ENCODE data around the gene ATXN1.
"Not testable (repeated sequence)": the region's sequence is repeated elsewhere in the genome, so short reads cannot be mapped to it uniquely, and the experiment has no call there.

Gene ATXN1

DNA sequence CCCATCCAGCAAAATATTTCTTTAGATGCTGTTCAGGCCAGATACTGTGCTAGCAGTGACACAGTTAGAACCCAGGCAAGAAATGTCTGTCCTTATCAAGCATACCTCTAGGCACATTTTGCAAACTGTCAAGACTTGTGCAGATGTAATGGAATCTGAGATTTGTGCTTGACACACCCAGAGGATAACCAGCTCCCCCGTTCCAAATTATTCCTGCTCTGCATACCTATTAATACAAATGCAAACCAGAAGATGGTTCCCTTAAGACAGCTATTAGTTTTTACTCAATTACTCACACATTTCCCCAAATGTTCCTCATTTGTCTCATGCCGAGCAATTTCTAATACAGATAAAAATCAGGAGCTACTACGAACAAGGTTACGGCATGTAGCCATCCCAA lies 40.4 kb downstream of the ATXN1 start:
- DNase-seq (ENCODE audit: low spot score): no peak

DNA sequence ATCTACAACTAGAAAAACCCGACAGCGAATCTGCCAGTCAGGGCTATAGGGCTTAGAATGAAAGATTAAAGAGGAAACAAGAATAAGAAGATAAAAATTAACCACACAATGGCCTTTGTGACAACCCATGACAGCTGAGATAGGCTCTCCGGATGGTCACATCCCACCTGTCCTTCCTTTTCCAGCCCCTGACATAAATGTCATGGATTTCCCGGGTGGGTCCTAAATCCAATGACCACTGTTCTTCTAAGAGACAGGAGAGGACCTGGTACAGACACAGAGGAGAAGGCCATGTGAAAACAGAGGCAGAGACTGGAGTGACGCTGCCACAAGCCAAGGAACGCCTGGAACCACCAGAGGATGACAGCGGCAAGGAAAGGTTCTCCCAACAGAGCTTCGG lies 41.8 kb downstream of the ATXN1 start:
- DNase-seq (ENCODE audit: low spot score): no peak

DNA sequence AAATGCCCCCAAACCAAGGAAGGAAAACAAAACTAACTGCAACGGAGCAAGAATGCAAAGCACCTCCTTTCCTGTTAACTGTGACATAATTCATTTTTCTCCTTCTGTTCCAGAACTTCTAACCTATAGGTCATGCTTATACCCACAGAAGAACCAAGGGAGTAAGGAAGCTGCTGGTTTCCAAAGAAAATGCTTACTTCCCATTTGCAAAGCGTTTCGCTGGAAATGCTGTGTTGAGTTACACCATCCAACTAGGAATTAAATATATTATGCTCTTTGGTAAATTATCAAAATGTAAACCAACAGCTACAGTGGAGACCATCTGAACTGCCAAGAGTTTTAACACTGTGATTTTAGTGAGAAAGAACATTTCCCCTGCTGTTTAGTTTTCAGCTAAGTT lies 42.9 kb downstream of the ATXN1 start:
- no peak for DNase-seq (ENCODE audit: low spot score)

DNA sequence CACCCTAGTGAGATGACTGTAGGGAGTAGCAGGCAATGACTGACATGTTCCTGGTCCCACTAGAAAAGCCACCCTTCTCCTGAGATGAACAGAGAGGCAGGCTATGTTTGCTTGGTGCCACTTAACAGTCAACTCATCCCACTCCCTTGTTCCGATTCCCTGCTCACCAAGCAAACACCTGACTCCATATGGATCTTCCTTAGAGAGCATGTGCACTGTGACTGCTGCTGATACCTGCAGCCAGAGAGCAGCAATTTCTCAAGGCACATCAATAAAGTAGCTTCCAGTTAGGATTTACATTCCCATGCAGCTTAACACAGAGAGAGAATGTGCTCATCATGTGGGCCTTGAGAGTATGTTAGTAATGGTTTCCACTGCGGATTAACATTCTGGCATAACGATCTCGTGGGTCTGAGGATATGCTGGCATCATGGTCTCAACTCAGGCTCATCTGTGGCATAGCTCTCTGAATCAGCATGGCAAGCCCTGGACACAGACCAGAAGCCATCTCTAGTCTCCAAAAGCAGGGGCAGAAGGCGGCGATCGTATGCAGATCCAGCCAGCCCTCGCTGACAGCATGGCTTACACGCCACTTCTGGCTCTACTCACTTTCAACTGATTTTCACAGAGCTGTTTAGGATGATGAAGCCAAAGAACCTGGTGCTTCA lies 43.9 kb downstream of the ATXN1 start:
- DNase-seq (ENCODE audit: low spot score): no peak

DNA sequence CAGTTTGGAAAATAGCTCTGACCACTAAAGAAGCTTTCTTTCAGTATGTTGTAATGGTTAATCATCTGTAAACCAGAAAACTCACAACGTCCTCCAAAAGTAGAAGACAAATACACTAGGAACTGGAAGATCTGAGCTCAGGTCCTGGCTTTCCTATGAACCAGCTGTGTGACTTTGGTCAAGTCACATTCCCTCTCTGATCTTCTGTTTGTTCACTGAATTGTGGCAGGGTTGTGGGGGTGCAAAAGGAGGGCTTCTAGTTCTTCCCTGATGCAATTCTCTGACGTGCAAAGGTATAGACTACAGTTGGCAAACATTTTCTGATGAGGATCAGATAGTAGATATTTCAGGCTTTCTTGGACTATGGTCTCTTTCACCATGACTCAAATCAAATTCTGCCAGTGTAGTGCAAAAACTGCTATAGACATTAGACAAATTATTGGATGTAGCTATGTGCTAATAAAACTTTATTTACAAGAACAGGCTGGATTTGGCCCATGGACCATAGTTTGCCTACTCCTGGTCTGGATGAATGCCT lies 44.9 kb downstream of the ATXN1 start:
- no peak for DNase-seq (ENCODE audit: low spot score)

DNA sequence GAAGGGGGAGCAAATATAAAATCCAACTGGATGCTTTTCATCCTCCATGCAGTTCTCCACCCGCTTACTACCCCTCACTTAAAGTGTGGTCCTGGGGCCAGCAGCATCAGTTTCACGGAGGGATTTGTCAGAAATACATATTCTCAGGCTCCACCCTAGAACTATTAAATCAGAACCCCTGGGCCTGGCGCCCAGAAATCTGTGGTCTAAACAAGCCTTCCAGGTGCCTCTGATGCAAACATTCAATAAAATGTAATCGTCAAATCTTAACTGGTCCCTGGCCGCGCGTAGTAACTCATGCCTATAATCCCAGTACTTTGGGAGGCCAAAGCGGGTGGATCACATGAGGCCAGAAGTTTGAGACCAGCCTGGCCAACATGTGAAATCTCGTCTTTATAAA lies 47.7 kb downstream of the ATXN1 start:
- no peak for DNase-seq (ENCODE audit: low spot score)

DNA sequence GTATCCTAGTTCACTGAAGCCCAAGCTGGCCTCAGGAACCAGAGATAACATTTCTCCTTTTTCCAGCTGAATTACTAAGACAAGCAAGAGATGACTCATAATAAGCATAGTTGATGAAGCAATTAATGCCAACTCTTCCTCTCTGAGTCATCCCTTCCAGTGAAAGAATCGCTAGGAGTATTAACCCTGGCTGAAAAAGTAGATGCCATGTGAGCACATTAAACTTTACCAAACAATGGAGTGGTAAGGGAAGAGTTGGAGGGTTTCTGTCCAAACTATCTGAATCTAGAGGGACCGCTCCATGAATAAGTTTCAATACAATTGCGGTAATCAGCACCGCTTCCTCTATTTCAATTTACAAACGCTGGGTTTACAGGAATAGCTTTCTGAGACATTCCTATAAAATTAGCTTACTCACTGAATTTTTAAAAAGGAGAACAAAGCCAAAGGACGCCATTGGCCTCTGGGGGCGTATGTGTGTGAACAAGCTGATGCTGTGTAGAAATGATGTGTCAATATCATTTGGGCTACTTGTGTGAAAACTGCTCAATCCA lies 48.3 kb downstream of the ATXN1 start:
- no peak for DNase-seq (ENCODE audit: low spot score)

DNA sequence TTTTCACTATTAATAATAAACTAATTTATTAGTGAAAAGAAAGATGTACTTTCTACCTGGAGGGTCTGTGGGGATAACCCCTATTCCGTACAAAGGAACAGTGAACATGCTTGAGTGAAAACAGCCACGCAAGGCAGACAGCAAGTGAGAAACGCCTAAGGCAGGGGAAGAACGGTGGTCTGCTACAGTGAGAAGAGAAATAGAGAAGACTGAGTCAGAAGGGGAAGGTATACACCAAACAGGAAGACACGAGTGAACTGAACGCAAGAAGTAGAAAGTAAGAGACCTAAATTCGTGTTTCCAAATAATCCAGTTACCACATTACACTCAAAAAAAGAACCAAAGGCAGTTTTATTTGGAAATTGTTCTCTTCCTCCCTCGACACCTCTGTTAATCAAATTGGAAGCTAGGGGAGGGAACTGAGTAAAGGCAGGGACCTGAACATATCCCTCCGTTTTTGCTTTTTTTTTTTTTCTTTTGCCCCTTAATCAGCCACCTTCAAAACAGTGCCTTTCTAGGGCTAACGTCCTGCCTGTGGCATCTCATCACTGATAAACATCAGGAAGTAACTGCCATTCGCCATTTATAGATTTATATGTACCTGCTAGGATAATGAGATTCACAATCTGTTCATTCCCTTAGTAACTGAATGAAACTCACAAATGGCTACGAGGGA lies 48.9 kb downstream of the ATXN1 start:
- no peak for DNase-seq (ENCODE audit: low spot score)

DNA sequence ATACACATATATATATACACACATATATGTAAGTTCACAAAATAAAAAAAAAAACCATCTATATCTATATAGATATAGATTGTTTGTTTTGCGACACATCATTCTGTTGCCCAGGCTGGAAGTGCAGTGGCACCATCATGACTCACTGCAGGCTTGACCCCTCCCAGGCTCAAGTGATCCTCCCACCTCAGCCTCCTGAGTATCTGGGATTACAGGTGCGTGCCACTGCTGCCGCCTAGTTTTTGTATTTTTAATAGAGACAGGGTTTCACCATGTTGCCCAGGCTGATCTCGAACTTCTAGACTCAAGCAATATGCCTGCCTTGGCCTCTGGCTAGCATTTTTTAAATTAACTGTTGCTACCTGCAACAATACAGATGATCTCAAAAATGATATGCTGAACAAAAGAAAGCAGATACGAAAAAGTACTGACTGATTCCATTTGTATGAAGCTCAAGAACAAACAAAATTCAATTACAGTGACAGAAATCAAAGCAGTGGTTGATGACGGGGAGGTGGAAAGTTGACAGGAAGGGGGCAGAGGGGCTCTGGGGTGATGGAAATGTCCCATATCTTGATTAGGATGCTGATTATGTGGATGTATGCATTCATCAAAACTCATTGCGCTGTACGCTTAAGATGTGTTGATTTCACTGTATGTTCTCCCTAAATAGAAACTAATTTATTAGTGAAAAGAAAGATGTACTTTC lies 49.6 kb downstream of the ATXN1 start:
- DNase-seq (ENCODE audit: low spot score): no peak

DNA sequence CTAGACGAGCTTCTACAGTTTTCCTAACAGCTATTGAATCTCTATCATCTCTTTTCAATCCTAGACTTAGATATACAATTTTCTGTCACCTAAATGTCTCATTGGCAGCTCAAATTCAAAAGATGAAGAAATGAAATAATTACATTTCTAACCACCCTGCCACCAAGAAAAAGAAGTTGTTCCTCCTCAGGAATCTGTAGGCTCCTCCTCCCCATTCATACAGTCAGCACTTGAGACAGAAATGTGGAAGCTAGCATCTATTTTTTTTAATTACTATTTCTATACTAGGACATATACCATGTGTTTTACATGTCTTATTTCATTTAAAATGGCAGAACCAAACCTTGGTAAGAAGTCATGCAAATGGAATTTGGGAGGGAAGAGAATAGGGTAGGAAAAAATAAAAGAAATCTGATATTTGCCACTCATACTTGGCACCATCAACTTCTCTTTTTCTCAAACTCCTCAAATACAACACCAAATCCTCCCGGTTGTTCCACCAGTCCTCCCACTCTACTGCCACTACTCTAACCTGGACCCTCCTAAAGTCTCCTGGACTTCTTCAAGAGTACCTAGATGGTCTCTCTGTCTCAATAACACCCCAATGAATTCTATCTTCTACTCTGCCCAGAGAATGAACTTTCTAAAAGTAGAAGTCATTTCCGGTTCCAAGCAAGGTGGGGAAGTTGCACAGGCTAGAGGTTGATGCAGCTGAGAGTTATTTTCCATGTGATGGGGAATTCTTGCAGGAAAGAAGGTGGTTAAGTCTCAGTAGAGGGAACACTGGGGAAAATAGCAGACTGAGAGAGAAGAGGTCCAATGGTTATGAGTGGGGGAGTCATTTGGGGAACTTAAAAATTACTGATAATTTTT lies 54.1 kb downstream of the ATXN1 start:
- no peak for DNase-seq (ENCODE audit: low spot score)

DNA sequence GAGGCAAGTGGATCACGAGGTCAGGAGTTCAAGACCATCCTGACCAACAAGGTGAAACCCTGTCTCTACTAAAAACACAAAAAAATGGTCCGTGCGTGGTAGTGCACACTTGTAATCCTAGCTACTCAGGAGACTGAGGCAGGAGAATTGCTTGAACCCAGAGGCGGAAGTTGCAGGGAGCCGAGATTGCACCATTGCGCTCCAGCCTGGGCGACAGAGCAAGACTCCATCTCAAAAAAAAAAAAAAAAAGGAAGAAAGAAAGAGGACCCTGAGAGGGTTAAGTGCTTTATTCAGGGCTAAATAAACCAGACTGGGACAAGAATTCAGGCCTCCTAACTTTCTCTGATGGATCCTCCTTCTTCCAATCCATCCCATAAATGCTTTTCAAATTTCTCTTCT lies 54.8 kb downstream of the ATXN1 start:
- DNase-seq (ENCODE audit: low spot score): not testable (repeated sequence)

DNA sequence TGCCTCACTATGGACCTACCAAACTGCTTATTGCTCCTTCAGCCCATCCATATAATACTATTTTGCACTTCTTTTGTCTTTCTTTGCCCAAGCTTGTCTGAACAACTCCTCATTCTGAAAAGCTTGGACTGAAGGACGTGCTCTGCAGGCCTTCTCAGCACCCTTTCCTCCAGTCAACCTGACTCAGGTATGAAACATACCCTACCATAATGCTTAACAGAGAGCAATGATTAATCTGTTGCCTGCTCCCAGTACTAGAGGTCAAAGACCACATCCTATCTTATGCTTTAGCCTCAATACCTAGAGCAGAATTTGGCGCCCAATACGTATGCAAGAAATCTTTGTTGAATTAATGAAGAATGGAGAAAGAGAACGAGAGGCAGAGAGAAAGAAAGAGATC lies 55.2 kb downstream of the ATXN1 start:
- DNase-seq (ENCODE audit: low spot score): no peak

DNA sequence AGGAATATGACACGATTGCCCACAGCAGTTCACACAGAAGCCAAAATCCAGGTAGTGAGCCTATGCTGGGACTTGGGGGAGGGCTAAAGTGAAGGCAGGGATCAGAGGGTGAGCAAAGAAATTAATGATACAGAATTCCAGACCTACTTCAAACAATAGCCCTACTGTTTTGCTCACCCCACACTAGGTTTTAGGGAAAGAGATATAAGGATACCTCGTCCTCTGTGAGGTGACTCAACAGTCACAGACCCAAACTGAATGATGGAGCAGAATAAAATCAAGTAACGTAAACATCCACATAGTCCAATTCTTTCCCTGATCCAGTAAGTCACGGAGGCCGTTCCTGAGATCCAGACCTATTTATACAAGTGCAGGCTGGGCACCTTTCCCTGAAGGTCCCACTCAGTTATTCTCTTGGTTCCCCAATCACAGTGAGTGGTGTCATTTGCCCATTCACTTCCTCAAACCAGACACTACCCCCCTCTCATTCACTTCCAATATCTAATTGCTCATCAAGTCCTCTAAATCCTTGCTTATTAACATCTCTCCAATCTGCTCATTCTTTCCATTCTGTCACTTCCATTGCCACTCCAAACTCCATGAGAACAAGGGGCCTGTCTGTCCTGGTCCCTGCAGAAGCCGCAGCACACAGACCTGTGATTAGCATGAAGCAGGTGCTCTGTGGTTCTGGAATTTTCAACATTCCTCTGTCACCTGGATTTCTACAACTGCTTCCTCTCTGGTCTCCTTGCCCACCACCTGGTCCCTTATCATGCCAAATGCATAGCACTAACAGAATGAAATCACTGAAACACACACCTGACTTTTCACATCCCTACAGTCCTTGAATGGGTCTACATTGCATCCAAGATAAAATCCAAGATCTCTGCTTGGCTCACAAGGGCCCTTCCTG lies 55.9 kb downstream of the ATXN1 start:
- DNase-seq (ENCODE audit: low spot score): no peak

DNA sequence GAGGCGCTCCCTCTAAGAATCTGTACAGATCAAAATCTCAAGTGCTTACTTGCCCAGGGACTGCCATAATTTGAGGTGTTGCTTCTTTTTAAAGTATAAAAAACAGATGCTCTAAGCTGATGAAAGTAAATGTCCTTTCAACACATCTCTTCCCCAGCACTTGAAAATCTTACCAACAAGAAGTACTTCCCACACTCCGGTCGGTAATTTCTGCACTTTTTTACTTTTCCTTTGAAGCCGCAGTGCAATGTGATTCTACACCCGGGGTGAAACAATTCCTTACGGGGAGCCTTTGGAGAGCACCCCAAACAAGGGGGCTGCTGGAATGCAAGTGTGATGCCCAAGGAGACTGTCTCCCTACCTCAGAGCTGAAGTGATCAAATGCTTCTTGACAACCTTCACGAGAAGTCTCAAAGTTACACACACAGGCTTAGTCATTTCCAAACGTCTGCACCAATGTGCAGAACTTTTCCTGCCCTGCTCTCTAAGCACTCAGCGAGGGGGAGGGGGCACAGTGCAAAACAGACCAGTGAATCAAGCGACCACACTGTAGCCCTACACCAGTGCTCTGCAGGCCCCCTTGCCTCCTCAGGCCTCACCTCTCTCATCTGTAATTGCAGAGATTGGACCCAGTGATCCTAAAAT lies 56.7 kb downstream of the ATXN1 start:
- no peak for DNase-seq (ENCODE audit: low spot score)

DNA sequence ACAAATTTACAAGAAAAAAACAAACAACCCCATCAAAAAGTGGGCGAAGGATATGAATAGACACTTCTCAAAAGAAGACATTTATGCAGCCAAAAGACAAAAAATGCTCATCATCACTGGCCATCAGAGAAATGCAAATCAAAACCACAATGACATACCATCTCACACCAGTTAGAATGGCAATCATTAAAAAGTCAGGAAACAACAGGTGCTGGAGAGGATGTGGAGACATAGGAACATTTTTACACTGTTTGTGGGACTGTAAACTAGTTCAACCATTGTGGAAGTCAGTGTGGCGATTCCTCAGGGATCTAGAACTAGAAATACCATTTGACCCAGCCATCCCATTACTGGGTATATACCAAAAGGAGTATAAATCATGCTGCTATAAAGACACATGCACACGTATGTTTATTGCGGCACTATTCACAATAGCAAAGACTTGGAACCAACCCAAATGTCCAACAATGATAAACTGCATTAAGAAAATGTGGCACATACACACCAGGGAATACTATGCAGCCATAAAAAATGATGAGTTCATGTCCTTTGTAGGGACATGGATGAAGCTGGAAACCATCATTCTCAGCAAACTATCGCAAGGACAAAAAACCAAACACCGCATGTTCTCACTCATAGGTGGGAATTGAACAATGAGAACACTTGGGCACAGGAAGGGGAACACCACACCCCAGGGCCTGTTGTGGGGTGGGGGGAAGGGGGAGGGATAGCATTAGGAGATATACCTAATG lies 58.5 kb downstream of the ATXN1 start:
- DNase-seq (ENCODE audit: low spot score): not testable (repeated sequence)

DNA sequence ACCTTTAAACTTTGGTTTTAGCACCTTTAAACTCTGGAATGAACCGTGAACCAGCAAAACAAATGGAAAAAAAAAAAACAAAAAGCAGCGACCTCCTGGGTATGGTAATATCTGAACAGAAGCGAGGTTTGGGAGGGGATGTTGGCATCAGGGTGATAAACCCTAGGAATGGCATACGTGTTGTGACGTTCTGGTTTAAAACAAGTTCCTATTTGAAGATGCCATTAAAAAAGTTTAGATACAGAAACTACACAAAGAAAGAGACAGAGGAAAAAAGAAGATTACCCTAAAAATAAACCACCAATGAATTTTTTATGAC lies 60.4 kb downstream of the ATXN1 start:
- DNase-seq (ENCODE audit: low spot score): no peak

DNA sequence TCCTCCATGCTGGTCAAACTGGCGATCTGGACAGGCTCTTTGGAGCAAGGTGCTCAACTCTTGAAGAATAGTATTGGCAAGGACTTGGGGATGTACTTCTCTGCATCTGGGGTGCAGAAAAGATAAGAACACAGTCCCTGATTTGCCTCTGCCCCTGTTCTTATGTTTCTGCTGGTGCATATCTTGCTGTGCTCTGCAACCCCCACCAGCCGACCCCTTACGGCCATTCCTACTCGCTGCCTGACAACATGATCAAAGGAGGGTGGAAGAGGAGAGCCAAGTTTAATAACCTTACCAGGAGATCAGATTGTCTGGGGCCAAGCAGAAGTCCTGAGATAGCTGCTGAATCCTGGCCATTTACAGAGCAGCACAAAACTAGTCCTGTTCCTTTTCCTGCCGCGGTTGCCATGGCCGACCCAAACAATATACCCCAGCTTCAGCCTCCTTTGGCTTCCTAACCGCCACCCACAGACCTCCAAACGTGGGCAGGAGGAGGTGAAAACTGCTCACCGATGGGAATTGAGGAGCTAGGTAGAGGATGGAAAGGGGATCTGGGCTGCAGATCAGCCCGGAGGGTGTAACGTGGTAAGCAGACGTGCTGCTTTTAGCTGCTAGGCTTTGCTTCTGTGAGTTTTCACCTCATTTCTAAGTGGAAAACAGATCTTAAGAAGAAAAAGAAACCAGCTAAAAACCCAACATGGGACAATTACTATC lies 60.9 kb downstream of the ATXN1 start:
- no peak for DNase-seq (ENCODE audit: low spot score)

DNA sequence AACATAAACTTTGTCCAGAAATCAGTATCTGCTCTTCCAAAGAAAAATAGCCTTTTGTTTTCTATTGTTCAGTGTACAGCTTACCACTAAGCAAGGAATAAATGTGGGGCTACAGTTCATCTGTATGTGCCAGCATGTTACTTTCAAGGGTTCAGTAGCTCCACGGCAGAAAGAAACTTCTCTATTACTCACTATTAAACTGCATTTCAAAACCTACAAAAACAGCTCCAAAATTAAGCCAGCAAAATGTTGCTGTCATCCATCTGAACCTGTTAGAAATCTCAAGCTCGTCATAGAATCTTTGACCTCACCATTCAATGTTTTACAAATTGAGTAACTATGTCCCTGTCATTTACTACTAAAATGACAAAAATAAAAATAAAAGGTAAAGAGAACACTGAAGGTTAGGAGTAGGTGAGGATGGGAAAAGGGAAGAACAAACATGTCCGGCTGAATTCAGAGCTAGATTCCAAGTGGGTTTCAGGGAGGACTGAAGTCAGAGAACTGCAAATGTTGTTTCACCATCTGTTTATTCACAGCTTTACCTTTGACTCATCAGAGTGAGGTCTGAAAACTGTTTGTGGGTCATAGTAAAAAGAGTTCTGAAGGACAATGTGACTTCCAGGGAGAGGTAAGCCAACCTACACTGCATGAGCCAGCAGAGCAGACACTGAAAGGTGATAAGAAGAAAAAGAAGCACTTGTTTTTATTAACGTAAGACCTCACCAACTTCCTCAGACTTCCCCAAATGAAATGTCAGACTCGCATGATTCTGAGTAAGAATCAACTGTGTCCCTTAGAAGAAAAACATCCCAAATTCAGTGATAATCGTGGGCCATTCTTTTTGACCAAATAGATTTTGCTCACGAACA lies 62.0 kb downstream of the ATXN1 start:
- DNase-seq (ENCODE audit: low spot score): no peak
